ENCODE data around the gene KDM4B. TPM values are rescaled to one million over a fixed set of nuclear protein-coding genes. Genes with fewer than 3 reads are reported as not detected.
A peak's percentile ranks its signal among the peaks of the same experiment; 100 is the strongest.

The KDM4B gene
- total RNA-seq, 1 experiment from 2014 or later = 12.0 TPM

DNA sequence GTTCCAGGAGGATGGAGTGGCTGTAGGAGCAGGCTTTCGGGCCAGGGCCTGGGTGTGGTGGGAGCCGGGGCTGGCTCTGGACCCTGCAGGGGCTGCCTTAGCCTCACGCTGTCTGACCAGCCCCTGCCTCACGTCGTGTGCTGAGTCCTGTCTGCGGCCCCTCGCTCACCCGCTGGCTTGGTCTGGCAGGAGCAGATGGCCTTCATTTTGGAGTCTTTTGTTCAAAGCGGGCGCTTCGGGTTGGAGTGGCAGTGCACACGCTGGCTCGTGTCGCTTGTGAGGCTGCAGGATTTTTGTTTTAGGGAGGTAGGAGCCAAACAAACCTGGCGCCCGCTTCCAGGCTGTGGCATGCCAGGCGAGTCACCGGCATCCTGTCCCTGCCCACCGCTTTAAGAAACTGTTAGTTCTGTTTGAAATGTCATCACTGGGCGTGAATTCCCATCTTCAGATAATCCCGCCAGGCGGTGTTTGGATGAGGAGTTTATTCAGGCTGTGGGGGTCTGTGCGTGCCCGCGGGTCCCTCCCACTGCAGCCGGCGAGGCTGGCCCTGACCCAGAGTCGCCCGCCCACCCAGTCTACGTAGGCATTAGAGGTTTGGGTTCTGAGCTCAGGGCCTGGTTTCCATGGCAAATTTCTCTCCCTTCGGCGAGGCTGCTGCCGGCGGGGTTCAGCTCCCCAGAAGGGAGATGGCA lies 89.8 kb downstream of the KDM4B start:
- no peak for DNase-seq
- no peak overlapping the region for H3K4me3 ChIP-seq (ENCODE audit: insufficient read depth, low read depth, low read length)
- H3K27me3 ChIP-seq (ENCODE audit: control insufficient read depth, insufficient read depth, low read length) = no peaks in the 10 kb centered on the region
- peaks cover 1% of the 10 kb centered on the region for H3K36me3 ChIP-seq (replicated peaks; ENCODE audit: control insufficient read depth, insufficient read depth, low read length)

DNA sequence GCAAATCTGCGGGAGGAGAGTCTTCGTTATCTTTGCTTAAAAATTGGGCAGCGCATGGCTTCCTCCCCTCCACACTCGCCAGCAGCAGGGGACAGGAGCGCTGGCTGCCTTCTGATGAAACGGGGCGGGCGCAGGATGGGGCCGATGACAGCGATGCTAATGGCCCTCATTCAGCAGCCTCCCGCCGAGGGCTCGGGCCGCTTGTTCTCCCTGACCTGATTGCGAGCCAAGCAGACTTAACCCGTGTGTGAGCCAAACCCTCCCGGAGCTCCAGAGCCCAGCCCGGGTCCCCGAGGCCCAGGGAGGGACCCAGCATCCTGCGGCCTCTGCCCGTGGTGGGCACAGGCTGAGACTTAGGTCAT lies 90.3 kb downstream of the KDM4B start:
- Histone ChIP-seq H3K27me3 (ENCODE audit: control insufficient read depth, insufficient read depth, low read length) (no peaks in the 10 kb centered on the region), H3K36me3 (replicated peaks; ENCODE audit: control insufficient read depth, insufficient read depth, low read length) (peaks cover 1% of the 10 kb centered on the region), H3K4me3 (ENCODE audit: insufficient read depth, low read depth, low read length) (no peak overlapping the region)
- DNase-seq = peak; percentile 80

DNA sequence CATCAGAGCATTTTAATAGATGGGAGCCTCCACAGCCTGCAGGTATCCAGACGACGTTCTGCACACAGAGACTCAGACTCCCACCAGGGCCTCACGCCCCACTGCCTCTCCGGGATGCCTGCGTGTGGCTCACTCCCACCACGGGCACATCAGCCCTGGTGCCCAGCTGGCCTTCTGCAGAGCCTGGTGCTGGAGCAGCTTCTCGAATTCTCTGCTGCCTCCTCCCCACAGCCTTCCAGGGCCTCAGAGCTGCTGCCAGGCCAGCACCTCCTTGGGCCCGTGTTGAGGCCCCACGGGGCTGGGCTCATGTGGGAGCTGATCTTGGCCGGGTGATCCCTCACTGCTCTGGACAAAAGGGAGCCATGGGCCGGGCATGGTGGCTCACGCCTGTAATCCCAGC lies 90.9 kb downstream of the KDM4B start:
- Histone ChIP-seq H3K36me3 (replicated peaks; ENCODE audit: control insufficient read depth, insufficient read depth, low read length) (peaks cover 1% of the 10 kb centered on the region), H3K4me3 (ENCODE audit: insufficient read depth, low read depth, low read length) (no peak overlapping the region), H3K27me3 (ENCODE audit: control insufficient read depth, insufficient read depth, low read length) (no peaks in the 10 kb centered on the region)
- DNase-seq = no peak

DNA sequence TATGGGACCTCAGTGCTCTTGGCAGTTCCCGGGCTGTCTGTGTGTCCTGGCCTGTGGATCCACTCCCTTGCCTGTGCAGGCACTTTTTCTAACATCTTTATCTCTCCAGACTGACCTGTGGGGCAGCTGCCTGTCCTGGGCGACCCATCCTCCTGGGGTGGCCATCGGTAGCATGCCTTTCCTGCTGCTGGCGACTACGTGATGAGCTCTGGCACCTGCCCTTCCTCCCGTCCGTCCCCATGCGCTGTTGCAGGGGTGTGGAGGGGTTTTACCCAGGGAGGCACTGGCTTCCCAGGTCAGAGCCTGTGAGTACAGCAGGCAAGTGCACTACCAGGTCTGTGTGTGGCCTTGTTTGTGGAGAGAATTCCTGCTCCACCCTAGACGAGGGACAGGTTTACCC lies 93.3 kb downstream of the KDM4B start:
- Histone ChIP-seq H3K27me3 (ENCODE audit: control insufficient read depth, insufficient read depth, low read length) (no peaks in the 10 kb centered on the region), H3K4me3 (ENCODE audit: insufficient read depth, low read depth, low read length) (no peak overlapping the region), H3K36me3 (replicated peaks; ENCODE audit: control insufficient read depth, insufficient read depth, low read length) (no peaks in the 10 kb centered on the region; the same call in none of the 2 replicates)
- no peak for DNase-seq

DNA sequence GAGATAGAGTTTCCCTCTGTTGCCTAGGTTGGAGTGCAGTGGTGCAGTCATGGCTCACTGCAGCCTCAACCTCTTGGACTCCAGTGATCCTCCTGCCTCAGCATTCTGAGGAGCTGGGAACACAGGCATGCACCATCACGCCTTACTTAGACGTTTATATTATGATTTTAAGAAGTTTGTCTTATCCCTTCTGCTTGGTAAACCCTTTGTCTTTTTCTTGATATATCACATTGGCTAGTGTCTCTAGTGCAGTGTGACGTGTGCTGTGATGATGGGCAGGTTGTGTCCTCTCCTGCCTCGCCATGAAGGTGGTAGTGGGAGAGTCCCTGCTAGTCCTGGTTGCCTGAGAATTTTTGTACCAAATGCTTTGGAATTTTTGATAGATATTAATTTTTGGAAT lies 93.9 kb downstream of the KDM4B start:
- no peak for DNase-seq
- H3K36me3 ChIP-seq (replicated peaks; ENCODE audit: control insufficient read depth, insufficient read depth, low read length) = no peaks in the 10 kb centered on the region; the same call in none of the 2 replicates
- H3K27me3 ChIP-seq (ENCODE audit: control insufficient read depth, insufficient read depth, low read length) = no peaks in the 10 kb centered on the region
- no peak overlapping the region for H3K4me3 ChIP-seq (ENCODE audit: insufficient read depth, low read depth, low read length)

DNA sequence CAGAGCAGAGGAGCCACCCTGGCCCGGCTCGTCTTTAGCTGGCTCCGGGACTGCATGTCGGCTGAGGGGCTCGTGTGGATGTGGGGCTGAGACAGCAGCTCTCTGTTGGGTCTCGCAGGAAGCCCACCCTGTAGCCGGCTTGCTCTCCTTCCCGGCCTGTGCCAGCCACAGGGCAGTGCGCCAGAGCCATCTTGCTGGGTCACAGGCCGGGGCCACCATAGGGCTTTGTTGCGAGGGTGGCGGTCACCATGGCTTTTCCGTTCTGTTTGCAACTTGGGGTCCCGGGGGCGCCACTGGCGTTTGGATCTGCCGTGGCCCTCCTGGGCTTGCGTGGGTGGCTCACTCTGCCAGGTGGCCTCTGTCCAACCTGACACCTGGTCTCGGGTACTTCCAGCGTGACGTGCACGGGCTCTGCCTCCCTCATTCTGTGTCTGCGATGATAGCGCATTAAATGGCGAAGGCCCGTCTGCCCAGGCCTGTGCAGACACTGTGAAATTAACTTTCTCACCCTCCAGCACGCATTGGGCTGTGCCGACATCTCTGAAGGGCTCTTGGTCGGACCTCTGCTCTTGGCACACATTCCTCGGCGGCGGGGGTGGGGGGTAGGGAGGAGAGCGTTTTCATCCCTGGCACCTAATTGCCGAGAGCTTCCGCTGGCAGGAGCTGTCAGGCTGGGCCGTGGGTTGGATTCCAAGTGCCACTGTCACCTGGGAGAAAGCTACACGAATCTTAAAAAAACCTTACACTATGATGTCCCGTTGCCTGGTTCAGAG lies 95.1 kb downstream of the KDM4B start:
- Histone ChIP-seq H3K36me3 (replicated peaks; ENCODE audit: control insufficient read depth, insufficient read depth, low read length) (no peaks in the 10 kb centered on the region; the same call in none of the 2 replicates), H3K27me3 (ENCODE audit: control insufficient read depth, insufficient read depth, low read length) (no peaks in the 10 kb centered on the region), H3K4me3 (ENCODE audit: insufficient read depth, low read depth, low read length) (no peak overlapping the region)
- DNase-seq = no peak

DNA sequence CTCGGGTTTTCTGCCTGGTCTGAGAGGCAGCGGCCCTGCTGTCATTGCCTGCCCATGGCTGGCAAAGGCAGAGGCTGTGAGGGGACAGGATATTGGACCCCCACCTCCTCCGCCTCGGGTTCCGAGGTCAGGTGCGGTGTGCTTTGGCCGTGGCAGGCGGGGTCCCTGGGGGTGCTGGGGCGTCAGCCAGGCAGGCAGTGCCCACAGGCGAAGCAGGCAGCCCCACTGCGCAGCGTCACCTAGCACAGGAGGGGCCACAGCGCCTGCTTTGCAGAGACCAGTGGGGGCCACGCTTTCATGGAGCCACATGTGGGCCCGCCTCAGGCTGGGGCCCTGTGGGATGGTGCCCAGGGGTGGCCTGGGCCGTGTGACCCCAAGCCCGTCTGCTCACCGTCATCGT lies 96.0 kb downstream of the KDM4B start:
- Histone ChIP-seq H3K4me3 (ENCODE audit: insufficient read depth, low read depth, low read length) (no peak overlapping the region), H3K27me3 (ENCODE audit: control insufficient read depth, insufficient read depth, low read length) (no peaks in the 10 kb centered on the region), H3K36me3 (replicated peaks; ENCODE audit: control insufficient read depth, insufficient read depth, low read length) (no peaks in the 10 kb centered on the region; the same call in none of the 2 replicates)
- no peak for DNase-seq

DNA sequence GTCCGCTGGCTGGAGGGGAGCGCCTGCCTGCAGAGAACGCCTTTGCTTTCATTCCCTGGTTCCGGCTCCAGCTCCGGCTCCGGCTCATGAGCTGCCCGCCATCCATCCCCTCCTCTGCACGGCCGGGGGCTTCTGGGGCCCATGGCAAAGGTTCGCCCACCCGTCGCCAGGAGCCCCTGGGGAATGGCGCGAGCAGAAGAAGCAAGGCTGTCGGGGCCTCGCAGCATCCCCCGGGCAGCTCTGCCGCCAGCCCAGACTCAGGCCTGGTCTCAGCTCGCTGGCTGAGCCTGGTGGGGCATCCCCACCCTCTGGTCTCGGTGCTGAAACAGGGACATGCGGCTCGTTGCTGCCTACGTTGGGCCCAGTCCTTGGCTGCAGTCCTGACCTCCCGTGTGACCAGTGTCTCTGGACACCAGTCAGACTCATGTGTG lies 96.8 kb downstream of the KDM4B start:
- no peak for DNase-seq
- Histone ChIP-seq H3K4me3 (ENCODE audit: insufficient read depth, low read depth, low read length) (no peak overlapping the region), H3K27me3 (ENCODE audit: control insufficient read depth, insufficient read depth, low read length) (no peaks in the 10 kb centered on the region), H3K36me3 (replicated peaks; ENCODE audit: control insufficient read depth, insufficient read depth, low read length) (no peaks in the 10 kb centered on the region; the same call in none of the 2 replicates)

DNA sequence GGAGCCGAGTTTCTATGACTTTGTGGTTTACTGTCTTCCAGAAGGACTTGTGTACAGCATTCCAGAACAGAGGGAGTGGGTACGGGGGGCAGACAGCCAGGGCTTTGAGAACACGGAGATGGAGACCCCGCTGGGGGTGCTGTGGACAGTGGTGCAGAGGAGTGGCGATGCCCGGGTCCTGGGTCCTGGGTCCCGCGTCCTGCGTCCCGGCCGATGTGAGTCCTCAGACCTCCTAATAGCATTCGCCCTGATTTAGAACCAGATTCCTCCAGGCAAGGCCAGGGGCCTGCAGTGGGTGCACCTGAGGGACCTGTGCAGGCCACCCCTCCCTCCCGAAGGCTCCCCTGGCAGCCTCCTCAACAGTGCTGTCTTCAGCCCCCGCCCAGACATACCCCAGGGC lies 97.9 kb downstream of the KDM4B start:
- H3K27me3 ChIP-seq (ENCODE audit: control insufficient read depth, insufficient read depth, low read length) = no peaks in the 10 kb centered on the region
- no peak overlapping the region for H3K4me3 ChIP-seq (ENCODE audit: insufficient read depth, low read depth, low read length)
- H3K36me3 ChIP-seq (replicated peaks; ENCODE audit: control insufficient read depth, insufficient read depth, low read length) = no peaks in the 10 kb centered on the region; the same call in none of the 2 replicates
- DNase-seq = no peak

DNA sequence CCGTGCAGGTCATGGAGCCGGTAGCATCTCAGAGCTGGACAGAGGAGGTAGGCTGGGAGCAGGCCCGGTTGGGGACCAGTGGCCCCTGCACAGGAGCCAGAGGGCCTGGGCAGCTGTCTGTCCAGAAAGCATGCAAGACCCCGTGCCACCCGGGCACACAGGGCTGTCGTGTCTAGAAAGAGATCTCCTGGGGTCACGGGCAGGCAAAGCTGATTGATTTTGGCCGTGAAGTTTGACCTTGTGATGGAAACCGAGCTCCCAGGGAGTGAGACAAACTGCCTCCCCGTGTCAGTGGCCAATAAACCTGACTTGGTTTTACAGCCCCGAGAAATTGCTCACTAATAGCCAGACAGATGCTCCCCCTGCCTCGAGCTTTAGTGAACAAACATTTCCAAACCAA lies 98.8 kb downstream of the KDM4B start:
- no peak overlapping the region for H3K4me3 ChIP-seq (ENCODE audit: insufficient read depth, low read depth, low read length)
- H3K27me3 ChIP-seq (ENCODE audit: control insufficient read depth, insufficient read depth, low read length) = no peaks in the 10 kb centered on the region

DNA sequence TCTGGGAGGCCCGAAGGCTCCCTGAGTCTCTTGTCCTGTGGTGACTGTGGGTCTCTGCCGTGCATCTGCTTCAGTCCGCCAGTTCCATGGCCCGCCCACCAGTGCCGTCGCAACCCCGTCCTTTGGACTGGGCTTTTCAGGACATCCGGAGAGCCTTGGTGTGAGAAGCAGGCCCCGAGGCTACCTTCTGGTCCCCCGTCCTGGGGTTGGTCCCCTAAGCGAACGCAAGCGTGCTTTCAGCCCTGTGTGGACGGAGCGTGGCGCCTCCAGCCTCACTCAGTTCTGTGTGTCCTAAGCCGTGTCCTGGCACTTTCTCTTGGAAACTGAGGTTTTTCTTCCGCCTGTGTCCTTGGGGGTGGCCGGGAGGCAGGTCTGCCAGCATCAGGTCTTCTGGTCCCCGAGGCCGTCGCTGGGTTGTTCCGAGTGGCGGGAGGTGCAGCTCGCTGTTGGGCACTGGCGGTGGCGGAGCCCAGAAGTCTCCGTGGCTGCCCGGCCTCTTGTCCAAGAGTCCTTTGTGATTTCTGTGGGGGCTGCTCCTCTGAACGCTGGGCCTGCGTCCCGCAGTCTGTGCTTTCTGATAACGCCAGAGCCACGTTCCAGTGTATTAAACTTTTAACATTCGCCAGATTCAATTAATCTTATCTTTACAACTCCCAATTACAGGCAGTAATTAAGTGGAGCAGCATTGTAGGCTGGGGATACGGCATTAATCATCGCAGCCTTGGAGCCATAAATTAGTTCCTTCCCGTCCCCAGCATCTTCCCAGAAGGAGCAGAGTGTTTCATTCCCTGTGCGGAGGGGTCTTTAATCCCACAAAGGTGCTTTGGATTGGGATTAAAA lies 99.5 kb downstream of the KDM4B start:
- Histone ChIP-seq H3K36me3 (replicated peaks; ENCODE audit: control insufficient read depth, insufficient read depth, low read length) (no peaks in the 10 kb centered on the region; the same call in 1 of the 2 replicates), H3K4me3 (ENCODE audit: insufficient read depth, low read depth, low read length) (no peak overlapping the region), H3K27me3 (ENCODE audit: control insufficient read depth, insufficient read depth, low read length) (no peaks in the 10 kb centered on the region)
- no peak for DNase-seq

More for the DNA sequence above, 98.8 kb downstream of the KDM4B start:
- no peak for DNase-seq
- H3K36me3 ChIP-seq (replicated peaks; ENCODE audit: control insufficient read depth, insufficient read depth, low read length) = no peaks in the 10 kb centered on the region; the same call in 1 of the 2 replicates

DNA sequence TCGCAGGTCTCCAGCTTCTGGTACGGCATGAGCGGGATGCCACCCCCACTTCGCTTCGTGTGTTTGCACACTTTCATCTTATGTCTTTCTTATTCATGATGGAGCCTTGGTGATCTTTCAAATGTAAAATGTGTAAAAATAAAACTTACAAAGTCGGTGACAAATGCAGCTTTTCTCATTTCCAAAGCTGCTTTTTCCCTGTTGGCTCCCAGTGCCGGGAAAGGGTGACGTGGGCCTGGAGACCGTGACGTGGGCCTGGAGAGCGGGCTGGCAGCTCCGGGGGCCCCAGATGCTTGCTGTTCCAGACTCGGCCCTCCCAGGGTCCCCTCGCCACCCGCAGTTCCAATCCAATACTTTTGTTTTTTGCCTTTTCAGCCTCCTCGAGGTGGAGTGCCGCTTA lies 101.4 kb downstream of the KDM4B start:
- no peak for DNase-seq
- Histone ChIP-seq H3K36me3 (replicated peaks; ENCODE audit: control insufficient read depth, insufficient read depth, low read length) (no peaks in the 10 kb centered on the region), H3K27me3 (ENCODE audit: control insufficient read depth, insufficient read depth, low read length) (no peaks in the 10 kb centered on the region), H3K4me3 (ENCODE audit: insufficient read depth, low read depth, low read length) (no peak overlapping the region)

DNA sequence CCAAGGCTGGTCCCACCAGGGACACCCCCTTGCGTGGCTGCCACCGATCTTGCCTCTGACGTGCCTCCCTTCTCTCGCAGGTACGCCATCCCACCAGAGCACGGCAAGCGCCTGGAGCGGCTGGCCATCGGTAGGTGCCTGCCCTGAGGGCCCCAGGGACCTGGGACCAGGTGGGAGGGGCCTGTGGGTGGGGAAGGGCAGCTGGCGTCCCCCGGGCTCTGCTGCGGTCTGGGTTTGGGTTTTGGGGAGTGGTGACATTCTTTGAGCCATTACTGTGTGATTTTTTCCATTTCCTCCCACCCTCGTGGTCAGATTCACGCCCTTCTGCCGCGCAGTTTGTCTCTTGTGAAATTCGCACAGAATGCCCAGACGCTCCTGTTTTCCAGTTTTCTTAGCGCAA lies 102.0 kb downstream of the KDM4B start:
- Histone ChIP-seq H3K36me3 (replicated peaks; ENCODE audit: control insufficient read depth, insufficient read depth, low read length) (no peaks in the 10 kb centered on the region), H3K4me3 (ENCODE audit: insufficient read depth, low read depth, low read length) (no peak overlapping the region), H3K27me3 (ENCODE audit: control insufficient read depth, insufficient read depth, low read length) (no peaks in the 10 kb centered on the region)
- no peak for DNase-seq

DNA sequence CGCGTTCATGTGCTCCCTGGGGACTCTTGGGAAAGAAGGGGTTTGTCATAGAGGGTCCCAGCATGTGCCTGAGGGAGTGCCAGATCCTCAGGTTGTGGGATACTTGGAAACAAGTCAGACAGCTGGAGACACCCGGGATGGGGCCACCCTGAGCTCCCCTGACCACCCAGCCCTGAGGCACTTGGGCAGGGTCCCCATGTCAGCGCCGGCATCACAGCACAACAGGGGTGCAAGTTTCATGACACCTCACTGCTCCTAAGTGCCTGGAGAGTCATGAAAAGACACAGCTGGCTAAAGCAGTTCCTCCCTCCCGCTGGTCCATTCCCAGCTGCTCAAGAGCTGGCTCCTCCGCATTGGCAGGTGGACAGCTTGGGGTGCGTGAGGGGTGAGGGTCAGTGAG lies 102.7 kb downstream of the KDM4B start:
- no peak for DNase-seq
- no peak overlapping the region for H3K4me3 ChIP-seq (ENCODE audit: insufficient read depth, low read depth, low read length)
- H3K27me3 ChIP-seq (ENCODE audit: control insufficient read depth, insufficient read depth, low read length) = no peaks in the 10 kb centered on the region
- H3K36me3 ChIP-seq (replicated peaks; ENCODE audit: control insufficient read depth, insufficient read depth, low read length) = no peaks in the 10 kb centered on the region
